LHCN-M2 (cell line): ENCODE results near the gene TMED8. TPM values are rescaled to one million over a fixed set of nuclear protein-coding genes. Genes with fewer than 3 reads are reported as not detected.
"Not testable (repeated sequence)": the region's sequence is repeated elsewhere in the genome, so short reads cannot be mapped to it uniquely, and the experiment has no call there.

Experiments
- DNase-seq: peaks from one replicate; pipeline ENCODE4 v3.0.0-alpha.2; 2012; ENCODE audit warnings: low read depth
- total RNA-seq: library from RNA; depleted of rRNA; stranded (reverse); fragments of >200 nt; gene quantifications from 2 replicates; pipeline ENCODE4 v1.2.3, GENCODE V29; 2014

TMED8 gene
- total RNA-seq, 1 experiment from 2014 or later, result 12.9 TPM

GRCh38 chr14:77364146-77364545, 12.7 kb downstream of the TMED8 start:
- no peak for DNase-seq

- DNase-seq, result no peak
These were observed 17.3 kb downstream of the TMED8 start for GRCh38 chr14:77359626-77360025.

GRCh38 chr14:77356899-77357298, 20.0 kb downstream of the TMED8 start:
- no peak for DNase-seq

GRCh38 chr14:77355811-77356210, 21.1 kb downstream of the TMED8 start:
- DNase-seq, result no peak

GRCh38 chr14:77353469-77354141, 23.3 kb downstream of the TMED8 start:
- DNase-seq, result no peak

GRCh38 chr14:77347751-77348150, 29.1 kb downstream of the TMED8 start:
- no peak for DNase-seq

GRCh38 chr14:77346495-77346894, 30.4 kb downstream of the TMED8 start:
- no peak for DNase-seq

GRCh38 chr14:77344377-77344996, 32.4 kb downstream of the TMED8 start:
- DNase-seq, result no peak

- no peak for DNase-seq
These were observed 33.2 kb downstream of the TMED8 start for GRCh38 chr14:77343662-77344061.

GRCh38 chr14:77342726-77343397, 34.0 kb downstream of the TMED8 start:
- DNase-seq, result no peak

- DNase-seq, result no peak
These were observed 36.5 kb downstream of the TMED8 start for GRCh38 chr14:77340389-77340788.

- peak; percentile 38 for DNase-seq
These were observed 37.5 kb downstream of the TMED8 start for GRCh38 chr14:77339407-77339806.

- DNase-seq, result no peak
These were observed 38.6 kb downstream of the TMED8 start for GRCh38 chr14:77338302-77338701.

- no peak for DNase-seq
These were observed 39.0 kb downstream of the TMED8 start for GRCh38 chr14:77337880-77338279.

GRCh38 chr14:77337255-77337654, 39.6 kb downstream of the TMED8 start:
- DNase-seq, result not testable (repeated sequence)

GRCh38 chr14:77335576-77335975, 41.3 kb downstream of the TMED8 start:
- no peak for DNase-seq

GRCh38 chr14:77329872-77330271, 47.0 kb downstream of the TMED8 start:
- DNase-seq, result no peak

- DNase-seq, result no peak
These were observed 49.8 kb downstream of the TMED8 start for GRCh38 chr14:77327111-77327510.

- no peak for DNase-seq
These were observed 51.2 kb downstream of the TMED8 start for GRCh38 chr14:77325746-77326094.

GRCh38 chr14:77324816-77325745, 51.8 kb downstream of the TMED8 start:
- no peak for DNase-seq

GRCh38 chr14:77324289-77324688, 52.6 kb downstream of the TMED8 start:
- DNase-seq, result no peak

GRCh38 chr14:77323571-77323970, 53.3 kb downstream of the TMED8 start:
- no peak for DNase-seq
